Stomach smooth muscle (tissue), 2 donors: Measurements from ENCODE around the gene LEMD3.

Source experiments
- H3K27ac ChIP-seq: one replicate; pipeline ENCODE4 v1.7.0; 2013; ENCODE audit warnings: mild to moderate bottlenecking, low read length, inconsistent platforms
- H3K27me3 ChIP-seq, 2 donors: one replicate each; pipeline ENCODE4 v1.7.0; 2013; ENCODE audit warnings: low read length in 2 of 2; ENCODE audit not compliant: insufficient read depth in 2 of 2, control insufficient read depth in 1 of 2
- H3K36me3 ChIP-seq, 2 donors: one replicate each; pipeline ENCODE4 v1.7.0; 2013; ENCODE audit warnings: low read length in 2 of 2; ENCODE audit not compliant: control insufficient read depth in 2 of 2, insufficient read depth in 2 of 2
- H3K4me1 ChIP-seq: one replicate; pipeline ENCODE4 v1.7.0; 2013; ENCODE audit warnings: low read length; ENCODE audit not compliant: control insufficient read depth, insufficient read depth
- H3K4me3 ChIP-seq, 2 donors: one replicate each; pipeline ENCODE4 v1.7.0; 2013; ENCODE audit warnings: low read length in 2 of 2
- H3K9ac ChIP-seq, 2 donors: one replicate each; pipeline ENCODE4 v1.7.0; 2013; ENCODE audit warnings: low read length in 2 of 2, mild to moderate bottlenecking in 1 of 2
- H3K9me3 ChIP-seq, 2 donors: one replicate each; pipeline ENCODE4 v1.7.0; 2013; ENCODE audit warnings: low read length in 2 of 2; ENCODE audit not compliant: control insufficient read depth in 2 of 2
- donor health status: healthy.
- donor health status: Pancreatic carcinoma.

The LEMD3 gene

DNA sequence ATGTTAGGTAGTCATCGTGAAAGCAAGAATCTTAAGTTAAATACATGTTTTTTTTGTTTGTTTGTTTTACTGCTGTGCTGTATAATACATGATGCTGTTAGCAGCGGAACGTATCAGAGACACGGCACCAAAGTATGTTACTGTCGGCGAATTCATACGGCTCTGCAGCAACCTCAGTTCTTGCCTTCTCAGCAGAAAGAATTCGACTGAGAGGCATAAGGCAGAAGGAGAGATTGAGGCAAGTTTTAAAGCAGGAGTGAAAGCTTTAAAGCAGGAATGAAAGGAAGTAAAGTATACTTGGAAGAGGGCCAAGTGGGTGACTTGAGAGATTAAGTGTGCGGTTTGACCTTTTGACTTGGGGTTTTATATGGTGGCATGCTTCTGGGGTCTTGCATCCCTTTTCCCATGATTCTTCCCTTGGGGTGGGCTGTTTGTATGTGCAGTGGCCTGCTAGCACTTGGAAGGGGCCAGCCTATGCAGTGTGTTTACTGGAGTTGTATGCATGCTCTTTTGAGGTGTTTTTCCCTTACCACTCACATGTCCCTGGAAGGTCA lies 23.7 kb downstream of the LEMD3 start:
- Histone ChIP-seq H3K9me3 (no peaks in the 10 kb centered on the region), H3K4me3 (no peak overlapping the region), H3K36me3 (no peaks in the 10 kb centered on the region), H3K27me3 (no peaks in the 10 kb centered on the region), H3K9ac (no peak overlapping the region), H3K4me1 (no peaks in the 10 kb centered on the region), H3K27ac (no peak overlapping the region)

DNA sequence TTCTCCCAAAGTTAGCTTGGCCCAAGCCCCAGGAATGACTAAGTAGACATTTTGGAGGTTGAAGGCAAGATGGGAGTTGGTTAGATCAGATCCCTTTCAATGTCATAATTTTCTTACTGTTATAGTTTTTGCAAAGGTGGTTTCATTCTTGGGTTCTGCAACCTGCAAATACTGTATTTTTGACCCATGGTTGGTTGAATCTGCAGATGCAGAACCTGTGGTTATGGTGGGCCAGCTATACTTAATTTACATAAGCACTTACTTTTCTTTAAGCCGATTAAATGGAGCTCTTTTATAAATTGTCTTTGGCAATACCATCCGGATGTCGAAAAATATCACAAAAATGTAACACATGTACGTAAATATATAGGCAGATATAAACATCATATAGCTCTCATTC lies 25.6 kb downstream of the LEMD3 start:
- Histone ChIP-seq H3K4me1 (no peaks in the 10 kb centered on the region), H3K27me3 (no peaks in the 10 kb centered on the region), H3K9ac (no peak overlapping the region), H3K9me3 (no peaks in the 10 kb centered on the region), H3K4me3 (no peak overlapping the region), H3K27ac (no peak overlapping the region), H3K36me3 (no peaks in the 10 kb centered on the region)

DNA sequence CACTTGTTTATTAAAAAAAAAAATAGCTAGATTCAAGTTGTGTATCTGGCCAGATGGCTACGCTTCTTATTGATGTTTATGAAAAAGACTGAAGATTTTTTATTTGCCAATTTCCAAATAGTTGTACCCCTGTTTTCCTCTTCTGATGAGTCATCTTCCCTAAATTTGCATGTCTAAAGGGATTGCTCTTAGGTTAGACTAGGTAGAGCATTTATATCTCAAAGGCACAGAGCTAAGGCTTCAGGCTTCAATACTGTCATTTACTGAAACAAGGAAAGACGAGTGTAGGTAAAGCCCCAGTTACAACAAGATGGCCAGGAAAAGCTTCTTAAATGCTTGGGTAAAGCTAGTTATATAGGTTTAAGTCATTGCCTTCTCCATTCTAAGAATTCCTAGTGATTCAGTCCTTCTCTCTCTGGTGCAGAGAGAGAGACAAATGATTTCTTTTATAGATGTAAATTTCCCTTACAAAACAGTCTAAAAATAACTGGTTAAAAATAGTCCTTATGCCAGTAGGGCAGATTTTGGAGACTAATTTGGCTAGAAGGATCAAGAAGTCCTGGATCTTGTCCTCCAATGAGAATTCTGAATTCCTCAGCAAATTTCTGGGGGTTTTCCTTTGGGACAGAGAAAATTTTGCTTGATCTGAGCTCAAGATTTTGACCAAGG lies 26.1 kb downstream of the LEMD3 start:
- Histone ChIP-seq H3K9me3 (no peaks in the 10 kb centered on the region), H3K4me3 (no peak overlapping the region), H3K27me3 (no peaks in the 10 kb centered on the region), H3K4me1 (no peaks in the 10 kb centered on the region), H3K27ac (no peak overlapping the region), H3K36me3 (no peaks in the 10 kb centered on the region), H3K9ac (no peak overlapping the region)

- Histone ChIP-seq H3K9me3 (no peaks in the 10 kb centered on the region), H3K27ac (no peak overlapping the region), H3K4me1 (no peaks in the 10 kb centered on the region)
Observed at GRCh38 chr12:65196762-65197567, 27.6 kb downstream of the LEMD3 start.

DNA sequence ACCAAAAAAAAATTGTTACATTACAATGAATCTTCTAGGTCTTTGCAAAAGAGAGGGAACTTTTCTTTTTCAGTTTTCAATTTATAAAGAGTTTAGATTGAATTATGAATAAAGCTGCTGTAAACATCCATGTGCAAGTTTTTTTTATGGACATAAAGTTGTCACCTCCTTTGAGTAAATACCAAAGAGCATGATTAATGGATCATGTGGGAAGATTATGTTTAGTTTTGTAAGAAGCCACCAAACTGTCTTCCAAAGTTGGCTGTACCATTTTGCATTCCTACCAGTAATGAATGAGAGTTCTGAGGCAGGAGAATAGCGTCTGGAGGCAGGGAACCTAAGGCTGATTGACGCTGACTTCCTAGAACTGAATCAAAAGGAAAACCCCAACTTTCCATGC lies 30.2 kb downstream of the LEMD3 start:
- H3K9ac ChIP-seq = no peak overlapping the region
- H3K27ac ChIP-seq = no peak overlapping the region
- no peaks in the 10 kb centered on the region for H3K27me3 ChIP-seq
- no peaks in the 10 kb centered on the region for H3K36me3 ChIP-seq
- no peaks in the 10 kb centered on the region for H3K9me3 ChIP-seq
- no peaks in the 10 kb centered on the region for H3K4me1 ChIP-seq
- H3K4me3 ChIP-seq = no peak overlapping the region

More at GRCh38 chr12:65196762-65197567, 27.6 kb downstream of the LEMD3 start:
- Histone ChIP-seq H3K36me3 (no peaks in the 10 kb centered on the region), H3K27me3 (no peaks in the 10 kb centered on the region), H3K4me3 (no peak overlapping the region), H3K9ac (no peak overlapping the region)

DNA sequence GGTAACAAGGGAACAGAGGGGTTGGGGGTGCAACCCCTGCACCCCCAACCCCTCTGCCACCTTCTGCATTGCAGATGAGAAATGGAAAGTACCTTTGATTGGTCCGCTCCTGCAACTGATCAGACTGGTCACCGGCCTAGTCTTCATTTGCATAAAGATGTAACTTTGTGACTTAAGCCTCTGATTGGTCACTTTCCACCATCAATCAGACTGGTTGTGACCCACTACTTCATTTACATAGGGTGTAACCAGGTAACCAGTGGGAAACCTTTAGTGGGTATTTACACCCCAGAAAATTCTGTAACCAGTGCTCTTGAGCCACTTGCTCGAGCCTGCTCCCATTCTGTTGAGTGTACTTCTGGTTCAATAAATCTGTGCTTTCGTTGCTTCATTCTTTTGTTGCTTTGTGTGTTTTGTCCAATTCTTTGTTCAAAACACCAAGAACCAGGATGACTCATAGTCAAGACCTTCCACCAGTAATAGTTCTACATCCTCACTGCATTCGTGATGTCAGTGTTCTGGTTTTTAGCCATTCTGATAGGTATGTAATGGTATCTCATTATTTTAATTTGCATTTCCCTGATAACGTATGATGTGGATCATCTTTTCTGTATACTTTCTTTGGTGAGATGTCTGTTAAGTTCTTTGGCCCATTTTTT lies 30.8 kb downstream of the LEMD3 start:
- no peaks in the 10 kb centered on the region for H3K36me3 ChIP-seq
- H3K27ac ChIP-seq = no peak overlapping the region
- H3K9me3 ChIP-seq = no peaks in the 10 kb centered on the region
- no peak overlapping the region for H3K4me3 ChIP-seq
- H3K9ac ChIP-seq = no peak overlapping the region
- H3K27me3 ChIP-seq = no peaks in the 10 kb centered on the region
- H3K4me1 ChIP-seq = no peaks in the 10 kb centered on the region

- Histone ChIP-seq H3K27ac (no peak overlapping the region), H3K4me3 (no peak overlapping the region)
Observed at GRCh38 chr12:65203376-65203775, 34.0 kb downstream of the LEMD3 start.

GRCh38 chr12:65204886-65205525 lies 35.6 kb downstream of the LEMD3 start:
- H3K4me1 ChIP-seq = peaks cover 3% of the 10 kb centered on the region
- H3K27ac ChIP-seq = no peak overlapping the region
- no peaks in the 10 kb centered on the region for H3K27me3 ChIP-seq
- H3K4me3 ChIP-seq = no peak overlapping the region
- no peaks in the 10 kb centered on the region for H3K36me3 ChIP-seq
- H3K9me3 ChIP-seq = no peaks in the 10 kb centered on the region
- H3K9ac ChIP-seq = no peak overlapping the region

More at GRCh38 chr12:65203376-65203775, 34.0 kb downstream of the LEMD3 start:
- Histone ChIP-seq H3K9ac (no peak overlapping the region), H3K4me1 (no peaks in the 10 kb centered on the region), H3K36me3 (no peaks in the 10 kb centered on the region), H3K27me3 (no peaks in the 10 kb centered on the region), H3K9me3 (no peaks in the 10 kb centered on the region)

DNA sequence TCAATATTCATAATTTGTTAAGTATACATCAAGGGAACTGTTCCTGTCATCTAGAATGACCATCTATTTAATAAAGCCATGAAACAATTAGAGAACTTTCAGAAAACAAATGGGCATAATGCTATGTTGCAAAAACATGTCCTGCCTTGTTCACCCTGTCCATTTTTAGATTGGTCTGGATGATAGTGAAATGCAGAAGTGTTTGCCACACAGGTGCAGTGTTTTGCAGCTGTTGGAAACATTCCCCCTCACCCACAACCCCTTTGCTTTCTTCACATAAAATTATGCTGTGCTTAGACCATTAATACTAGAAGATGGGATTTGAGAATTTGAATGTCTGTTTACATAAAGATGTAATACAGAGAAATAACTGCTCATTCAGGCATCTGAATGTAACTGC lies 36.5 kb downstream of the LEMD3 start:
- peaks cover 3% of the 10 kb centered on the region for H3K4me1 ChIP-seq
- H3K9me3 ChIP-seq = no peaks in the 10 kb centered on the region
- no peaks in the 10 kb centered on the region for H3K36me3 ChIP-seq
- no peak overlapping the region for H3K4me3 ChIP-seq
- no peak overlapping the region for H3K27ac ChIP-seq
- no peaks in the 10 kb centered on the region for H3K27me3 ChIP-seq
- no peak overlapping the region for H3K9ac ChIP-seq

DNA sequence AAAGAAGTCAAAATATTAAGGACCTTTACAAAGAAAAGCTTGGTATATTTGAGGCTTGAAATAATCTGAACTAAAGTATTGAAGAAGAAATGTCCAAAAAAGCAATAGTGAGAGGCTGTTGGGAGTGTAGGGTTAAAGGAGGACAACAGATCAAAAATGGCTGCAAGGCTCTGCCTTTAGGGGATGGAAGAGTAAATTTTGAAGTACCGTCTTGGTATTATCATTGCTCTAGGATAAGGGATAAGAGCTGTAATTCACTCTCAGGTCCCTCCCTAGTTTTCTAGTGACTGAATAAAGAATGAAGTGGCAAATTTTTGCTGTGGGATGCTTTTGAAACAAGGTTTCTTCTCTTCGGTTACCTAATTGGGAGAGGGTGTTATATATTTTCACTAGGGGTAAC lies 38.7 kb downstream of the LEMD3 start:
- H3K27ac ChIP-seq = no peak overlapping the region

More for the DNA sequence above, 38.7 kb downstream of the LEMD3 start:
- Histone ChIP-seq H3K4me1 (peaks cover 3% of the 10 kb centered on the region), H3K36me3 (no peaks in the 10 kb centered on the region), H3K9ac (no peak overlapping the region), H3K9me3 (no peaks in the 10 kb centered on the region), H3K4me3 (no peak overlapping the region), H3K27me3 (no peaks in the 10 kb centered on the region)
